ENCODE results near the gene RPS25. TPM values are rescaled to one million over a fixed set of nuclear protein-coding genes. Genes with fewer than 3 reads are reported as not detected.

The RPS25 gene
- total and polyA plus RNA-seq, 9 of the 15 experiments (the other 6 are each of a cell fraction or from before 2014, with no cell fraction given): 1,553 to 5,486 (median 2,471) TPM

DNA sequence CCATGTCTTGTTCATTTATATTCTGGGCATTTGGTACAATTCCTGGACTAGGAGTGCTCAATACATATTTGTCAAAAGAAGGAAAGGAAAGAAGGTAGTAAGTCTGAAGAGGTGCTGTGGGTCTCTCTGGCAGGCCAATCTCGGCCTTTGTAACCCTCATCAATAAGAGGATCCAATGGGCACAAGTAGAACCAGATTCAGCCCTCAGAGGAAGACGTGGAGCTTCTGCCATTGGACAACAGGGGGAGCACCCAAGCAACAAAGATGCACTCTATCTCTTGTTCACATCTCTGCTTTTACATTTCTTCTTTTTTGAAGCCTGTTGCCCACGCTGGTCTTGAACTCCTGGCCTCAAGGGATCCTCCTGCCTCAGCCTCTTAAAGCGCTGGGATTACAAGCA is 47.2 kb upstream of the RPS25 start (continued):
- TF ChIP-seq, protein P1, sequence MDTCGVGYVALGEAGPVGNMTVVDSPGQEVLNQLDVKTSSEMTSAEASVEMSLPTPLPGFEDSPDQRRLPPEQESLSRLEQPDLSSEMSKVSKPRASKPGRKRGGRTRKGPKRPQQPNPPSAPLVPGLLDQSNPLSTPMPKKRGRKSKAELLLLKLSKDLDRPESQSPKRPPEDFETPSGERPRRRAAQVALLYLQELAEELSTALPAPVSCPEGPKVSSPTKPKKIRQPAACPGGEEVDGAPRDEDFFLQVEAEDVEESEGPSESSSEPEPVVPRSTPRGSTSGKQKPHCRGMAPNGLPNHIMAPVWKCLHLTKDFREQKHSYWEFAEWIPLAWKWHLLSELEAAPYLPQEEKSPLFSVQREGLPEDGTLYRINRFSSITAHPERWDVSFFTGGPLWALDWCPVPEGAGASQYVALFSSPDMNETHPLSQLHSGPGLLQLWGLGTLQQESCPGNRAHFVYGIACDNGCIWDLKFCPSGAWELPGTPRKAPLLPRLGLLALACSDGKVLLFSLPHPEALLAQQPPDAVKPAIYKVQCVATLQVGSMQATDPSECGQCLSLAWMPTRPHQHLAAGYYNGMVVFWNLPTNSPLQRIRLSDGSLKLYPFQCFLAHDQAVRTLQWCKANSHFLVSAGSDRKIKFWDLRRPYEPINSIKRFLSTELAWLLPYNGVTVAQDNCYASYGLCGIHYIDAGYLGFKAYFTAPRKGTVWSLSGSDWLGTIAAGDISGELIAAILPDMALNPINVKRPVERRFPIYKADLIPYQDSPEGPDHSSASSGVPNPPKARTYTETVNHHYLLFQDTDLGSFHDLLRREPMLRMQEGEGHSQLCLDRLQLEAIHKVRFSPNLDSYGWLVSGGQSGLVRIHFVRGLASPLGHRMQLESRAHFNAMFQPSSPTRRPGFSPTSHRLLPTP (IDR thresholded peaks at IDR 0.05; ENCODE audit: borderline replicate concordance, extremely low read depth, insufficient read length): no peak
- TF ChIP-seq SRSF7 (optimal IDR thresholded peaks at IDR 0.05; ENCODE audit: low read depth, low read length): no peak
- no peak for TF ChIP-seq PHB2 (IDR thresholded peaks at IDR 0.05; ENCODE audit: low read depth)
- TF ChIP-seq, protein P2, sequence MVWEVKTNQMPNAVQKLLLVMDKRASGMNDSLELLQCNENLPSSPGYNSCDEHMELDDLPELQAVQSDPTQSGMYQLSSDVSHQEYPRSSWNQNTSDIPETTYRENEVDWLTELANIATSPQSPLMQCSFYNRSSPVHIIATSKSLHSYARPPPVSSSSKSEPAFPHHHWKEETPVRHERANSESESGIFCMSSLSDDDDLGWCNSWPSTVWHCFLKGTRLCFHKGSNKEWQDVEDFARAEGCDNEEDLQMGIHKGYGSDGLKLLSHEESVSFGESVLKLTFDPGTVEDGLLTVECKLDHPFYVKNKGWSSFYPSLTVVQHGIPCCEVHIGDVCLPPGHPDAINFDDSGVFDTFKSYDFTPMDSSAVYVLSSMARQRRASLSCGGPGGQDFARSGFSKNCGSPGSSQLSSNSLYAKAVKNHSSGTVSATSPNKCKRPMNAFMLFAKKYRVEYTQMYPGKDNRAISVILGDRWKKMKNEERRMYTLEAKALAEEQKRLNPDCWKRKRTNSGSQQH (CRISPR knock-in tag; IDR thresholded peaks at IDR 0.05): no peak
- TF ChIP-seq TAF15 (IDR thresholded peaks at IDR 0.05; ENCODE audit: low read depth, low read length): no peak

DNA sequence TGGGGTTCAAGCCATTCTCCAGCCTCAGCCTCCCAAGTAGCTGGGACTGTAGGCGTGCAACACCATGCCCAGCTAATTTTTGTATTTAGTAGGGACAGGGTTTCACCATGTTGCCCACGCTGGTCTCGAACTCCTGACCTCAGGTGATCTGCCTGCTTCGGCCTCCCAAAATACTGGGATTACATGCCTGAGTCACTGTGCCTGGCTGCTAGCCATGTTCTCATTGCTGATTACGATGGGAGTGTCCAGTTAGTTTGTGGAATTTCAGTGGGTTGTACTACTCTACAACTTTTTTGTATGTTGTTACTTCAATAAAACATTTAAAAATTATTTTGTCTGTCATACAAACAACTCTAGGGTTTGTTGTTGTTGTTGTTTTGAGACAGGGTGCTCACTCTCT is 44.6 kb upstream of the RPS25 start:
- DNase-seq (ENCODE audit: extremely low read depth in 1 of 4, low spot score in 3 of 4) (peak in 3 of 4 experiments; percentile 14 to 87 (median 43)), FAIRE-seq (peak; percentile 72), ATAC-seq (peak; percentile 22; the same call in 1 of the 3 replicates)
- Histone ChIP-seq H4K20me1 (replicated peaks; ENCODE audit: control insufficient read depth, insufficient read depth, low read length) (no peaks in the 10 kb centered on the region), H3K36me3 (ENCODE audit: control insufficient read depth, insufficient read depth, low read length) (peaks cover 17% of the 10 kb centered on the region), H2AFZ (ENCODE audit: low read depth, low read length) (no peak overlapping the region), H3K9me1 (ENCODE audit: control insufficient read depth, insufficient read depth, low read length) (no peaks in the 10 kb centered on the region), H3K27me3 (ENCODE audit: control insufficient read depth in 2 of 2, insufficient read depth in 2 of 2, low read length in 2 of 2) (no peaks in the 10 kb centered on the region), H3K4me2 (ENCODE audit: insufficient read depth, low read length) (peak overlapping the region; percentile 36; the same call in 1 of the 2 replicates), H3K27ac (ENCODE audit: extremely low read depth, low read depth, low read length) (peak overlapping the region; percentile 32; the same call in 2 of the 3 replicates), H3K4me1 (replicated peaks in 1 of 2; ENCODE audit: control insufficient read depth in 2 of 2, insufficient read depth in 2 of 2, low read length in 2 of 2) (peaks cover 17 to 25% of the 10 kb centered on the region in 2 experiments), H3K79me2 (ENCODE audit: control insufficient read depth, insufficient read depth, low read length) (peaks cover 47% of the 10 kb centered on the region), H3K9me3 (replicated peaks; ENCODE audit: control insufficient read depth, insufficient read depth, low read depth, low read length) (no peaks in the 10 kb centered on the region), H3K4me3 (no peak overlapping the region), H3K9ac (ENCODE audit: insufficient read depth in 1 of 2, low read depth in 2 of 2, low read length in 2 of 2) (no peak overlapping the region)
- POLR2A ChIA-PET: interaction anchor here (0.6 to 1.2 kb wide), 3 partner anchors 12 to 1167 kb away, joined by 3 to 5 read pairs (median 5); no protein-coding TSS in a partner anchor
- in situ Hi-C loops (cut with MboI): no loop called here
- 6% methylated on average over 5 of the region's 5 CpGs for WGBS (ENCODE audit: insufficient coverage, low coverage, missing lambda C conversion rate)
- CTCF ChIA-PET (ENCODE audit: low intra/inter-chr PET ratio): no interaction called here
- intact Hi-C loops (cut with micrococcal nuclease): no loop called here
- BruUV-seq (replicated peaks): no TSS peak
- TF ChIP-seq MYC (IDR thresholded peaks at IDR 0.05; ENCODE audit: low read depth, low read length) (no peak), MYC (CRISPR knock-in tag; IDR thresholded peaks at IDR 0.05; ENCODE audit: borderline replicate concordance, low read depth) (no peak), NUFIP1 (IDR thresholded peaks at IDR 0.05; ENCODE audit: partially characterized antibody) (no peak), PHB2 (IDR thresholded peaks at IDR 0.05; ENCODE audit: low read depth) (no peak), ZKSCAN8 (CRISPR knock-in tag; IDR thresholded peaks at IDR 0.05) (no peak), MAFF (IDR thresholded peaks at IDR 0.05; ENCODE audit: low read length) (peak; percentile 86), PHB (CRISPR knock-in tag; IDR thresholded peaks at IDR 0.05) (no peak), KLF13 (tag; IDR thresholded peaks at IDR 0.05; ENCODE audit: borderline replicate concordance, low read depth) (no peak), NCOR1 (IDR thresholded peaks at IDR 0.05) (0 out of 2 replicates have a peak, but pooled peaks have one; percentile 20), COPS2 (conservative IDR thresholded peaks at IDR 0.05) (no peak), ZZZ3 (IDR thresholded peaks at IDR 0.05) (no peak), NR2F6 (CRISPR knock-in tag; IDR thresholded peaks at IDR 0.05) (no peak)
- TF ChIP-seq, protein P3, sequence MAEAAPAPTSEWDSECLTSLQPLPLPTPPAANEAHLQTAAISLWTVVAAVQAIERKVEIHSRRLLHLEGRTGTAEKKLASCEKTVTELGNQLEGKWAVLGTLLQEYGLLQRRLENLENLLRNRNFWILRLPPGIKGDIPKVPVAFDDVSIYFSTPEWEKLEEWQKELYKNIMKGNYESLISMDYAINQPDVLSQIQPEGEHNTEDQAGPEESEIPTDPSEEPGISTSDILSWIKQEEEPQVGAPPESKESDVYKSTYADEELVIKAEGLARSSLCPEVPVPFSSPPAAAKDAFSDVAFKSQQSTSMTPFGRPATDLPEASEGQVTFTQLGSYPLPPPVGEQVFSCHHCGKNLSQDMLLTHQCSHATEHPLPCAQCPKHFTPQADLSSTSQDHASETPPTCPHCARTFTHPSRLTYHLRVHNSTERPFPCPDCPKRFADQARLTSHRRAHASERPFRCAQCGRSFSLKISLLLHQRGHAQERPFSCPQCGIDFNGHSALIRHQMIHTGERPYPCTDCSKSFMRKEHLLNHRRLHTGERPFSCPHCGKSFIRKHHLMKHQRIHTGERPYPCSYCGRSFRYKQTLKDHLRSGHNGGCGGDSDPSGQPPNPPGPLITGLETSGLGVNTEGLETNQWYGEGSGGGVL (CRISPR knock-in tag; IDR thresholded peaks at IDR 0.05): no peak

Data from K562 (cell line).